HFFc6 (cell line): ENCODE data around the gene DRD2. TPM values are rescaled to one million over a fixed set of nuclear protein-coding genes. Genes with fewer than 3 reads are reported as not detected.

Experiments used
- DNase-seq: peaks from one replicate; pipeline ENCODE4 v3.0.0-alpha.2; 2018
- H3K27ac Mint-ChIP-seq: 2 replicates; pipeline ENCODE4 v1.8.0; 2020; ENCODE audit warnings: mild to moderate bottlenecking, mixed read lengths
- H3K27me3 Mint-ChIP-seq: 2 replicates; pipeline ENCODE4 v1.8.0; 2021; ENCODE audit warnings: mild to moderate bottlenecking, moderate library complexity, mixed read lengths; ENCODE audit not compliant: insufficient read depth
- H3K36me3 Mint-ChIP-seq: 2 replicates; pipeline ENCODE4 v1.8.0; 2021; ENCODE audit warnings: low read depth, mixed read lengths
- H3K4me1 Mint-ChIP-seq: 2 replicates; pipeline ENCODE4 v1.8.0; 2020; ENCODE audit warnings: low read depth, mixed read lengths
- H3K4me3 Mint-ChIP-seq: 2 replicates; pipeline ENCODE4 v1.8.0; 2020; ENCODE audit warnings: mild to moderate bottlenecking, moderate library complexity, mixed read lengths
- H3K9me3 Mint-ChIP-seq: 2 replicates; pipeline ENCODE4 v1.8.0; 2020; ENCODE audit warnings: mild to moderate bottlenecking, mixed read lengths
- total RNA-seq, 6 experiments: library from RNA; stranded (reverse); fragmentation: NEBNext Ultra II Directional; extraction: Animal tissue kit (Norgen Biotek cat#: 25700); gene quantifications; 2 replicates in 1 of 6; 3 replicates in 5 of 6; pipeline ENCODE4 v1.2.3, GENCODE V29; 2021
- TF ChIP-seq, protein P1 (sequence below): fragments of 200-600 bp; sonication (generic); IDR thresholded peaks from 2 replicates; pipeline ENCODE4 v1.5.0; 2021; ENCODE audit warnings: antibody characterized with exemption, mild to moderate bottlenecking

Gene DRD2
- total RNA-seq, 6 experiments from 2014 or later = not detected

DNA sequence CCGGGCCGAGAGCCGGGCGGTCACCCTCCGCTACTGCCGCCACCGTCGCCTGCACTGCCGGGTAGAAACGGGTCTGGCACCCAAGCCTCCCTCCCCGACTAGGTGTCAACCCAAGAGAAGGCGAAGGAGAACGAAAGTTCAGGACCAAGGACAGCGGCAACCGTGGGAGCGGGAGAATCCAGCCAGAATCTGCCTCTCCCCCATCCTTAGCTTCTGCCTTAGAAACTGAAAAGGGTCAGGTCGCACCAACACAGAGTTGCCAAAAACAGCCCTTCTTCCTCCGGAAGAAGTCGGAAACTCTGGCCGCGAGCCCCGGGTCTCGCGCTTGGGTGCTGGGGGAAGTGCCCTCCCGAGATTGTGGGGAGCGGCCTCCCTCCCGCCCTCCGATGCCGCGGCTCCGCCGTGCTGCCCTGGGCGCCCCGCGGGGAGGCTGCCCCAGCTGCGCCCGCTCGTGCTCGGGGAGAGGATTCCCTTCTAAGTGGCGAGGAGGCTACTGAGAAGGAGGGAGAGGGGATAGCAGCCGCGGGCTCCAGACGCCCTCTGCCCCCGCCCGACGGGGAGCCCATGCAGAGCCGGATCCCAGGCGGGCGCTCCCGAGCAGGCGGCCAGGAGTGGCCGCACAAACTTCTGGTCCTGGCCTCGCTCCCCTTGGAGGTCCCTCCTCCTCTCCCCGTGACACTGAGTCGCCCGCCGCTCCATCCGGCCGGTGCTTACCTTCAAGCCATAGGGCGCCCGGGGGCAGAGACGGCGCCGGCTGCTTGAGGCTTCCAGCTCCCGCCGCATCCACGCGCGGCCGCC, 637 bp downstream of the DRD2 start:
- TF ChIP-seq, protein P1, sequence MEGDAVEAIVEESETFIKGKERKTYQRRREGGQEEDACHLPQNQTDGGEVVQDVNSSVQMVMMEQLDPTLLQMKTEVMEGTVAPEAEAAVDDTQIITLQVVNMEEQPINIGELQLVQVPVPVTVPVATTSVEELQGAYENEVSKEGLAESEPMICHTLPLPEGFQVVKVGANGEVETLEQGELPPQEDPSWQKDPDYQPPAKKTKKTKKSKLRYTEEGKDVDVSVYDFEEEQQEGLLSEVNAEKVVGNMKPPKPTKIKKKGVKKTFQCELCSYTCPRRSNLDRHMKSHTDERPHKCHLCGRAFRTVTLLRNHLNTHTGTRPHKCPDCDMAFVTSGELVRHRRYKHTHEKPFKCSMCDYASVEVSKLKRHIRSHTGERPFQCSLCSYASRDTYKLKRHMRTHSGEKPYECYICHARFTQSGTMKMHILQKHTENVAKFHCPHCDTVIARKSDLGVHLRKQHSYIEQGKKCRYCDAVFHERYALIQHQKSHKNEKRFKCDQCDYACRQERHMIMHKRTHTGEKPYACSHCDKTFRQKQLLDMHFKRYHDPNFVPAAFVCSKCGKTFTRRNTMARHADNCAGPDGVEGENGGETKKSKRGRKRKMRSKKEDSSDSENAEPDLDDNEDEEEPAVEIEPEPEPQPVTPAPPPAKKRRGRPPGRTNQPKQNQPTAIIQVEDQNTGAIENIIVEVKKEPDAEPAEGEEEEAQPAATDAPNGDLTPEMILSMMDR = no peak
- Mint-ChIP-seq H3K4me1 (no peaks in the 10 kb centered on the region), H3K4me3 (no peak overlapping the region), H3K36me3 (peaks cover 4% of the 10 kb centered on the region; the same call in 1 of the 2 replicates), H3K9me3 (peaks cover 13% of the 10 kb centered on the region), H3K27ac (no peak overlapping the region), H3K27me3 (peaks cover 5% of the 10 kb centered on the region)
- peak; percentile 6 for DNase-seq

DNA sequence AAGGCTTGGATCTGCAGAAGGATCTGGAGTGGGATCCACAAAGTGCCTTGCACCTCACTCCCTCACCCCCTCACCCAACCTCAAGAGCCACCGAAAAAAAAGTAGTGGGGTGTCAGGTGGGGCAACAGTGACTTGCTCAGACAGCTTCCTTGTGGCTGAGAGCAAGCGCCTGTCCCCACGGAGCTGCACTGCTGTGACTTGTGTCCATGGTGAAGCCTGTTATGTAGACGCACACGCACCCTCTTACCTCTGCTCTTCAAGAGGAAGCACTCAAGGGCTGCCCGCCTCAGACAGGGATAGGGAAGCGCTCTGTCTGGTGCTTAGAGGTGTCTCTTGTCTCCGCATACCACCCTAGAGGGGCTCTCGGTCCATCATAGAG, 1.2 kb downstream of the DRD2 start:
- Mint-ChIP-seq H3K4me1 (no peaks in the 10 kb centered on the region), H3K27me3 (peaks cover 5% of the 10 kb centered on the region), H3K4me3 (no peak overlapping the region), H3K36me3 (peaks cover 4% of the 10 kb centered on the region; the same call in 1 of the 2 replicates), H3K9me3 (peaks cover 13% of the 10 kb centered on the region), H3K27ac (no peak overlapping the region)
- DNase-seq = no peak
- TF ChIP-seq, protein P1 = no peak

DNA sequence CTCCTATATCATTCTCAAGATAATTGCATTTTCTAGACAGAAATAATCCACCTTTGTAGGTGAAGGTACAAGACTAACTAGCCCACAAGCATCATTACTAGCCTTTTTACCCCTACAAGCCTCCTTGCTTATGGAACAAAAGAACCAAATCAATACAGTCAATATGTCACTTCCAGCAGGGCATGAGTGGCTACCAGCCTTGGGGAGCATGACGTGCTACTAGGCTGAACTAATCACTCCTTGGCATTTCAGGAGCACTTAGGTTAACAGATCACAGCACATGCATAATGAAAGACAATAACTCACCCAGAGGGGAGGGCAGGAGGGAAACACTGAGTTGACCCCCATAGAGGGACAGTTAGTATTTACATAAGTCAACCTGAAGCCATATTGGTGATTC, 2.7 kb downstream of the DRD2 start:
- peaks cover 4% of the 10 kb centered on the region; the same call in 1 of the 2 replicates for H3K36me3 Mint-ChIP-seq
- H3K4me3 Mint-ChIP-seq = no peak overlapping the region
- no peak for DNase-seq
- TF ChIP-seq, protein P1 = no peak
- H3K9me3 Mint-ChIP-seq = peaks cover 13% of the 10 kb centered on the region
- H3K27me3 Mint-ChIP-seq = peaks cover 5% of the 10 kb centered on the region
- no peaks in the 10 kb centered on the region for H3K4me1 Mint-ChIP-seq
- no peak overlapping the region for H3K27ac Mint-ChIP-seq

DNA sequence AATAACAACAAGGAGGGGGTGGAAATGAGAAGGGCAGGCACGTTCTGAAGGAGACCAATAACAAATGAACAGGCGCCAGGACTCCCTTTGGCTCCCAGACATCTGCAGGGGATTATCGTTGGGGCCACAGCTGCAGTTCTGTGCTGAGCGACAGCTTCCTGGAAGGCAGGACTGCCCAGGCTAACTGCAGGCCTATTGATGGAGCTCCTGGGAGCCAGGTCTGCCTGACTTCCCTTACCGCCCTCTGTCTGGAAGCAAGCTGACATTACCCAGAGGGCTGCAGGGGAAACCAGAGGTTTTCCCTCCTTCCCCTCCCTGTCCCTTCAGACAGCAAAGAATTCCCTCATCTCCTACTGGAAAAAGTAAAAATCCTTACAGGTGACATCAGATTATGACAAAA, 5.0 kb downstream of the DRD2 start:
- H3K4me1 Mint-ChIP-seq = no peaks in the 10 kb centered on the region
- no peaks in the 10 kb centered on the region; the same call in none of the 2 replicates for H3K27me3 Mint-ChIP-seq
- H3K9me3 Mint-ChIP-seq = peaks cover 27% of the 10 kb centered on the region
- H3K27ac Mint-ChIP-seq = no peak overlapping the region
- no peak for DNase-seq
- no peak overlapping the region for H3K4me3 Mint-ChIP-seq
- TF ChIP-seq, protein P1 = no peak
- peaks cover 4% of the 10 kb centered on the region; the same call in 1 of the 2 replicates for H3K36me3 Mint-ChIP-seq

DNA sequence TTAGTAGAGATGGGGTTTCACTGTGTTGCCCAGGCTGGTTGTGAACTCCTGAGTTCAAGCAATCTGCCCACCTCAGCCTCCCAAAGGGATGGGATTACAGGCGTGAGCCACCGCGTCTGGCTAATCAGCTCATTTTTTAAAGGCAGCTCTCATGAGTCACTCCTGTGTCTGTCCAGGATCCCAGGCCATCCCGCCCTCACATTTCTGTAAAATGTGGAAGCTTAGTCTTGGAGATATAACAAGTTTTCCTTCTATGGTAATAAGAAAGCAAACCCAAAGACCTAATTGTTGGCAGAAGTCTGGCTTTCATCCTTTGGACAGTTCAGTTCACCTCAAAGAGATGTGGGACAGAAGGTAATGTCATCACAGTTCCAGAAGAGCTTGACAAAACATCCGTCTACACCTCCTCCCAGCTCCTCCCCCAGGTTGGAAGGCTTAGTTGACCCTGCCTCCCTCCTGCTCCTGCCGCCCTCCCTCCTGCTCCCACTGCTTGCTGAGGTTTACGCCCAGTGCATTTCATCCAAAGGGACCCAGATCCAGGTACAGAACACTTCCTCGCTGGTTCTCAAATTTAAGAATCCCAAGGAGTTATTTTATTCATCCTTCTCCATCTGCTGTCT, 6.4 kb downstream of the DRD2 start:
- Mint-ChIP-seq H3K4me3 (no peak overlapping the region), H3K9me3 (peaks cover 34% of the 10 kb centered on the region), H3K27me3 (no peaks in the 10 kb centered on the region; the same call in none of the 2 replicates), H3K4me1 (no peaks in the 10 kb centered on the region), H3K27ac (no peak overlapping the region), H3K36me3 (peaks cover 4% of the 10 kb centered on the region; the same call in 1 of the 2 replicates)
- DNase-seq = no peak
- TF ChIP-seq, protein P1 = no peak
